PC-9 (cell line): ENCODE measurements around the gene SF1. TPM values are rescaled to one million over a fixed set of nuclear protein-coding genes. Genes with fewer than 3 reads are reported as not detected.
"Not testable (repeated sequence)": the region's sequence is repeated elsewhere in the genome, so short reads cannot be mapped to it uniquely, and the experiment has no call there.

ENCODE experiments used
- BruUV-seq: library from RNA; stranded (reverse); fragments of 400-500 nt; replicated peaks from 2 replicates; lab custom pipeline; 2021; lab: Mats Ljungman, UMichigan
- CTCF ChIA-PET: fragments of 300-600 bp; sonication (Branson Sonifier 250); formaldehyde crosslinking; loops from one replicate; lab custom pipeline; 2022; ENCODE audit warnings: antibody characterized with exemption; lab: Charles Lee
- POLR2A ChIA-PET: fragments of 300-600 bp; sonication (Branson Sonifier 250); formaldehyde crosslinking; loops from one replicate; lab custom pipeline; 2022; ENCODE audit warnings: antibody characterized with exemption; ENCODE audit not compliant: unreplicated experiment; lab: Charles Lee
- DNase-seq, 2 experiments: peaks; one replicate each; pipeline versions ENCODE4 v3.0.0 to v3.0.0-alpha.2; 2015 to 2022; ENCODE audit warnings: mixed read lengths in 1 of 2
- H2AFZ ChIP-seq: fragments of 200-600 bp; sonication (generic); 2 replicates; pipeline ENCODE4 v1.8.1; 2017; ENCODE audit warnings: antibody characterized with exemption
- H3F3A ChIP-seq: fragments of 200-600 bp; sonication (generic); 2 replicates; pipeline ENCODE4 v1.8.1; 2017; ENCODE audit warnings: antibody characterized with exemption, mild to moderate bottlenecking, low read depth; ENCODE audit not compliant: insufficient read depth
- H3K27ac ChIP-seq: fragments of 200-600 bp; sonication (generic); 2 replicates; pipeline ENCODE4 v1.6.1; 2016; ENCODE audit warnings: mixed run types
- H3K27me3 ChIP-seq: fragments of 200-600 bp; sonication (generic); 2 replicates; pipeline ENCODE4 v1.6.1; 2016; ENCODE audit warnings: low read depth, mixed run types; ENCODE audit not compliant: insufficient read depth
- H3K36me3 ChIP-seq: fragments of 200-600 bp; sonication (generic); 2 replicates; pipeline ENCODE4 v1.6.1; 2016; ENCODE audit warnings: low read depth, mixed run types
- H3K4me1 ChIP-seq: fragments of 200-600 bp; sonication (generic); replicated peaks from 2 replicates; pipeline ENCODE4 v1.6.1; 2016; ENCODE audit warnings: mixed run types; ENCODE audit not compliant: insufficient read depth
- H3K4me2 ChIP-seq: fragments of 200-600 bp; sonication (generic); 2 replicates; pipeline ENCODE4 v1.6.1; 2017; ENCODE audit warnings: mixed run types
- H3K4me3 ChIP-seq: fragments of 200-600 bp; sonication (generic); 2 replicates; pipeline ENCODE4 v1.6.1; 2016; ENCODE audit warnings: mixed run types
- H3K79me2 ChIP-seq: fragments of 200-600 bp; sonication (generic); 2 replicates; pipeline ENCODE4 v1.6.1; 2017; ENCODE audit warnings: low read depth, mixed run types
- H3K9me2 ChIP-seq: fragments of 200-600 bp; sonication (generic); 2 replicates; pipeline ENCODE4 v1.8.1; 2017; ENCODE audit warnings: mild to moderate bottlenecking; ENCODE audit not compliant: insufficient read depth
- H3K9me3 ChIP-seq: fragments of 200-600 bp; sonication (generic); 2 replicates; pipeline ENCODE4 v1.8.1; 2016; ENCODE audit warnings: low read depth; ENCODE audit not compliant: insufficient read depth
- H4K20me1 ChIP-seq: fragments of 200-600 bp; sonication (generic); 2 replicates; pipeline ENCODE4 v1.8.1; 2017; ENCODE audit not compliant: insufficient read depth
- EZH2 ChIP-seq: fragments of 200-600 bp; sonication (generic); IDR thresholded peaks from 2 replicates; pipeline ENCODE4 v1.8.0; 2017; ENCODE audit warnings: antibody characterized with exemption, low read depth
- intact Hi-C: fragments of 100-400 bp; cut with micrococcal nuclease; formaldehyde crosslinking; loops from one replicate; pipeline ENCODE4 v1.10.0; 2022; ENCODE audit not compliant: unreplicated experiment
- total RNA-seq: library from RNA; stranded (reverse); gene quantifications from 2 replicates; pipeline ENCODE4 v1.2.3, GENCODE V29; 2021
- TF ChIP-seq, protein P1 (sequence below): fragments of 200-600 bp; sonication (generic); conservative IDR thresholded peaks from 2 replicates; pipeline ENCODE4 v1.6.1; 2017; ENCODE audit warnings: mixed run types, antibody characterized with exemption, mild to moderate bottlenecking, moderate library complexity

The SF1 gene
- total RNA-seq, 1 experiment from 2014 or later, result 336 TPM

DNA sequence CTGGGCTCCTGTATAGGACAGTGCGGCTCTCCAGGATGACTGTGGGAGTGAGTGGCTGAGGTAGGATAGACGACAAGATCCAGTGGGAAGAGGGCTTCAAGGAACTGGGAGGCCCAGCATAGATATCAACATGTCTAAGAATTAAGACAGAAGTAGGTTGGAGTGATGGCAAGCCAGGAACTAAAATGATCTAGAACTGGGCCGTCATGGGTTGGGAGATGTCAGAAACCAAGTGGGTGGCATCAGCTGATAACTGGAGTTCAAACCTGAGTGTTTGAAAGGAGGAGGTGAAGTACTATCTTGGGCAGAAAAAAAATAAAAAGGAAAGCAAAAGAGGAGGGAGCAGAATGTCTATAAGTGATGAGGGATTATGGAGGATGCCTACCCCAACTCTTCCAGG, 39.1 kb upstream of the SF1 start:
- BruUV-seq, result no TSS peak
- Histone ChIP-seq H3K4me1 (no peaks in the 10 kb centered on the region), H4K20me1 (no peaks in the 10 kb centered on the region), H2AFZ (no peak overlapping the region), H3F3A (peaks cover 3% of the 10 kb centered on the region; the same call in 1 of the 2 replicates), H3K27me3 (no peaks in the 10 kb centered on the region), H3K4me3 (no peak overlapping the region), H3K4me2 (no peak overlapping the region), H3K27ac (no peak overlapping the region), H3K36me3 (no peaks in the 10 kb centered on the region), H3K9me3 (no peaks in the 10 kb centered on the region), H3K79me2 (no peaks in the 10 kb centered on the region), H3K9me2 (no peaks in the 10 kb centered on the region)
- TF ChIP-seq, protein P1, sequence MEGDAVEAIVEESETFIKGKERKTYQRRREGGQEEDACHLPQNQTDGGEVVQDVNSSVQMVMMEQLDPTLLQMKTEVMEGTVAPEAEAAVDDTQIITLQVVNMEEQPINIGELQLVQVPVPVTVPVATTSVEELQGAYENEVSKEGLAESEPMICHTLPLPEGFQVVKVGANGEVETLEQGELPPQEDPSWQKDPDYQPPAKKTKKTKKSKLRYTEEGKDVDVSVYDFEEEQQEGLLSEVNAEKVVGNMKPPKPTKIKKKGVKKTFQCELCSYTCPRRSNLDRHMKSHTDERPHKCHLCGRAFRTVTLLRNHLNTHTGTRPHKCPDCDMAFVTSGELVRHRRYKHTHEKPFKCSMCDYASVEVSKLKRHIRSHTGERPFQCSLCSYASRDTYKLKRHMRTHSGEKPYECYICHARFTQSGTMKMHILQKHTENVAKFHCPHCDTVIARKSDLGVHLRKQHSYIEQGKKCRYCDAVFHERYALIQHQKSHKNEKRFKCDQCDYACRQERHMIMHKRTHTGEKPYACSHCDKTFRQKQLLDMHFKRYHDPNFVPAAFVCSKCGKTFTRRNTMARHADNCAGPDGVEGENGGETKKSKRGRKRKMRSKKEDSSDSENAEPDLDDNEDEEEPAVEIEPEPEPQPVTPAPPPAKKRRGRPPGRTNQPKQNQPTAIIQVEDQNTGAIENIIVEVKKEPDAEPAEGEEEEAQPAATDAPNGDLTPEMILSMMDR, result no peak
- TF ChIP-seq EZH2, result no peak
- CTCF ChIA-PET, result no interaction called here
- no peak for DNase-seq
- intact Hi-C loops, result no loop called here
- POLR2A ChIA-PET, result interaction anchor here (0.7 kb wide), 1 partner anchor 25 kb away, joined by 5 read pairs; no protein-coding TSS in a partner anchor

DNA sequence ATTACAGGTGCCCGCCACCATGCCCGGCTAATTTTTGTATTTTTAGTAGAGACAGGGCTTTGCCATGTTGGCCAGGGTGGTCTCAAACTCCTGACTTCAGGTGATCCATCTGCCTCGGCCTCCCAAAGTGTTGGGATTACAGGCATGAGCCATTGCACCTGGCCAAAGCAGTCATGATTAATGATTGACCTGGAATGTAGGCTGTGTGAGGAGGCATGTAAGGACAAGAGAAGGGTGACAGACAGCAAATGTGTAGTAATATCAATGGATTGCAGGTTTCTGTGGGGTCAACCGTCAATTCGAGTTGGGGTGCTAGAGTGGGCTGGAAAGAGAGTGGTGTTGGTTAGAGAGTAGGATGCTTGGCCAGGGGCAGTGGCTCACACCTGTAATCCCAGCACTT, 37.1 kb upstream of the SF1 start:
- H3K27me3 ChIP-seq, H3K27ac ChIP-seq, H3K79me2 ChIP-seq, BruUV-seq, H3K9me2 ChIP-seq, H2AFZ ChIP-seq, DNase-seq, H3K4me2 ChIP-seq, H3F3A ChIP-seq, H3K36me3 ChIP-seq, H3K4me3 ChIP-seq, H3K9me3 ChIP-seq, H4K20me1 ChIP-seq, H3K4me1 ChIP-seq, intact Hi-C loops: not testable (repeated sequence)
- ChIA-PET CTCF (interaction anchor here (0.7 kb wide), 1 partner anchor 127 kb away, joined by 5 read pairs; no protein-coding TSS in a partner anchor), POLR2A (interaction anchor here (0.6 to 0.7 kb wide), 2 partner anchors 61 to 309 kb away, joined by 3 to 4 read pairs; no protein-coding TSS in a partner anchor)

DNA sequence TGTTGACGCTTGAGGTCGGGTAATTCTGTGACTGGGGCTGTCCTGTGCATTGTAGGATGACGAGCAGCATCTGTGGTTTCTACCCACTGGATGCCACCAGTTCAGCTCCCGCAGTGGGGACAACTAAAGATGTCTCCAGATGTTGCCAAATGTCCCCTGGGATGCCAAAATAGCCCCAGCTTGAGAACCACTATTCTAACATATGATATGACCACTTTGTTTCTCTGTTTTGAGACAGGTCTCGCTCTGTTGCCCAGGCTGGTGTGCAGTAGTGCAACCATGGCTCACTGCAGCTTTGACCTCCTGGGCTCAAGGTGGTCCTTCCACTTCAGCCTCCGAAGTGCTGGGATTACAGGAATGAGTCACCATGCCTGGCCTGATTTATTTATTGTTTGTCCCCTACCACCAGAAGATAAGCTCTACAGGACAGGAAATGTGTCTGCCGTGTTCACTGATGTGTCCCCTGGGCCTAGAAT, 36.4 kb upstream of the SF1 start:
- no peaks in the 10 kb centered on the region for H3K79me2 ChIP-seq

More for the DNA sequence above, 36.4 kb upstream of the SF1 start:
- Histone ChIP-seq H3K4me3 (no peak overlapping the region), H3K4me2 (no peak overlapping the region), H3K27ac (no peak overlapping the region), H2AFZ (no peak overlapping the region), H3K4me1 (no peaks in the 10 kb centered on the region; the same call in 1 of the 2 replicates), H3K27me3 (no peaks in the 10 kb centered on the region), H3K9me2 (no peaks in the 10 kb centered on the region), H3F3A (0 out of 2 replicates have a peak, but pooled peaks cover 4% of the 10 kb centered on the region), H4K20me1 (no peaks in the 10 kb centered on the region), H3K36me3 (no peaks in the 10 kb centered on the region), H3K9me3 (no peaks in the 10 kb centered on the region)
- TF ChIP-seq EZH2, result no peak
- TF ChIP-seq, protein P1, result no peak
- CTCF ChIA-PET, result no interaction called here
- POLR2A ChIA-PET, result interaction anchor here (0.7 kb wide), 1 partner anchor 62 kb away, joined by 3 read pairs; no protein-coding TSS in a partner anchor
- no peak for DNase-seq
- intact Hi-C loops, result no loop called here
- BruUV-seq, result no TSS peak
